Measurements from ENCODE around the gene SETBP1. TPM values are rescaled to one million over a fixed set of nuclear protein-coding genes. Genes with fewer than 3 reads are reported as not detected.

SETBP1 gene
- total RNA-seq, 1 experiment from 2014 or later, result 4.0 TPM

DNA sequence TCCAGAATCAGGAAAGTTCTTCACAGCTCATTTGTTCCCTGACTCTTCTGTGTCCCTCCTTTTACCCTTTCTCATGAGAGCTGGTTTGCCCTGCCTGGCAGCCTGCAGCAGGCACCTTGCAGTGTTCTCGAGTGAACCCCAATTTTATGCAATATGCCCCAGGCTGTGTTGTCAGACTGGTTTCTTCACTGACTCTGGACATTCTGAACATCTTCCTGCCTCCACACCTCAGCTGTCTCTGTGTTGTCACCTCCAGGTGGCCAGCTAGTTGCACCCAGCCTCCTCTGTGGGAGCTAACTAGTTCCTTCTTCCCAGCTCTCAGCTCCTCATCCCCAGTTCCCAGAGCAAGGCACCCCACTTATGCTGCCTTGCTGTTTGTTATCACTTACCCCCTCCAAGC lies 5.5 kb downstream of the SETBP1 start:
- Histone ChIP-seq H3K36me3 (ENCODE audit: control insufficient read depth, insufficient read depth, low read length) (no peaks in the 10 kb centered on the region), H3K4me3 (ENCODE audit: low read depth, low read length) (no peak overlapping the region), H3K9me3 (no peaks in the 10 kb centered on the region), H3K27me3 (replicated peaks; ENCODE audit: control insufficient read depth, insufficient read depth, low read length) (no peaks in the 10 kb centered on the region), H3K4me1 (no peaks in the 10 kb centered on the region; the same call in 1 of the 2 replicates)
- H3K36me3 Mint-ChIP-seq (ENCODE audit: insufficient read depth, unreplicated experiment), result no peaks in the 10 kb centered on the region
- ChIA-PET POLR2A (no interaction called here), CTCF (interaction anchor here (0.6 kb wide), 1 partner anchor 33 kb away, joined by 3 read pairs; no protein-coding TSS in a partner anchor)
- no peaks in the 10 kb centered on the region for H3K9me3 Mint-ChIP-seq (ENCODE audit: unreplicated experiment)
- H3K4me1 Mint-ChIP-seq (ENCODE audit: low read depth, unreplicated experiment), result no peaks in the 10 kb centered on the region
- DNase-seq, result no peak
- no peak overlapping the region for H3K27ac Mint-ChIP-seq (ENCODE audit: unreplicated experiment)
- no TSS peak for BruUV-seq (replicated peaks)
- intact Hi-C loops (cut with micrococcal nuclease; ENCODE audit: unreplicated experiment), result no loop called here
- TF ChIP-seq, protein P1, sequence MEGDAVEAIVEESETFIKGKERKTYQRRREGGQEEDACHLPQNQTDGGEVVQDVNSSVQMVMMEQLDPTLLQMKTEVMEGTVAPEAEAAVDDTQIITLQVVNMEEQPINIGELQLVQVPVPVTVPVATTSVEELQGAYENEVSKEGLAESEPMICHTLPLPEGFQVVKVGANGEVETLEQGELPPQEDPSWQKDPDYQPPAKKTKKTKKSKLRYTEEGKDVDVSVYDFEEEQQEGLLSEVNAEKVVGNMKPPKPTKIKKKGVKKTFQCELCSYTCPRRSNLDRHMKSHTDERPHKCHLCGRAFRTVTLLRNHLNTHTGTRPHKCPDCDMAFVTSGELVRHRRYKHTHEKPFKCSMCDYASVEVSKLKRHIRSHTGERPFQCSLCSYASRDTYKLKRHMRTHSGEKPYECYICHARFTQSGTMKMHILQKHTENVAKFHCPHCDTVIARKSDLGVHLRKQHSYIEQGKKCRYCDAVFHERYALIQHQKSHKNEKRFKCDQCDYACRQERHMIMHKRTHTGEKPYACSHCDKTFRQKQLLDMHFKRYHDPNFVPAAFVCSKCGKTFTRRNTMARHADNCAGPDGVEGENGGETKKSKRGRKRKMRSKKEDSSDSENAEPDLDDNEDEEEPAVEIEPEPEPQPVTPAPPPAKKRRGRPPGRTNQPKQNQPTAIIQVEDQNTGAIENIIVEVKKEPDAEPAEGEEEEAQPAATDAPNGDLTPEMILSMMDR (IDR thresholded peaks at IDR 0.05; ENCODE audit: insufficient read depth in 1 of 2, low read depth in 1 of 2, low read length in 1 of 2, severe bottlenecking in 1 of 2, unreplicated experiment in 1 of 2), result no peak
- H3K27me3 Mint-ChIP-seq (ENCODE audit: insufficient read depth, unreplicated experiment), result no peaks in the 10 kb centered on the region
- no peak overlapping the region for H3K4me3 Mint-ChIP-seq (ENCODE audit: unreplicated experiment)

DNA sequence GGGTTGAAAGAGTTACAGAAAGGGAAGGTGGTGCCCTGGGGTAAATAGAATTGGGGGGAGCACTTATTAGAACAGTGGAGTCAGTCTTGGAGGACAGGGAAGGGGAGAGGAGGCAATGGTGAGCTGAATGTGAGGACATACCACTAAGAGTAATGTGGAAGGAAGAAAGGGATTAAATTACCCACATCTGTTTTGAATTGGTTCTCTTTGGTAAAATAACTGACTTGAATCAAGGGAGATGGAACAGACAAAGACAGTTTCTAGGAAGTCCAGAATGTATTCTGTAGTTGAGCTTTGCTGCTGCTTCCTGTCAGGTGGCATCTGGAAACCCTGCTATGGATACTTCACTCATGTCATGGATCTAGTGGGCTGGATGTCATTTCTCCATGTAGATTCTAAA lies 6.7 kb downstream of the SETBP1 start:
- no peak overlapping the region for H3K4me3 ChIP-seq (ENCODE audit: low read depth, low read length)
- TF ChIP-seq, protein P1 (IDR thresholded peaks at IDR 0.05; ENCODE audit: insufficient read depth in 1 of 2, low read depth in 1 of 2, low read length in 1 of 2, severe bottlenecking in 1 of 2, unreplicated experiment in 1 of 2), result no peak
- Mint-ChIP-seq H3K36me3 (ENCODE audit: insufficient read depth, unreplicated experiment) (no peaks in the 10 kb centered on the region), H3K27me3 (ENCODE audit: insufficient read depth, unreplicated experiment) (no peaks in the 10 kb centered on the region), H3K4me3 (ENCODE audit: unreplicated experiment) (no peak overlapping the region), H3K4me1 (ENCODE audit: low read depth, unreplicated experiment) (no peaks in the 10 kb centered on the region), H3K9me3 (ENCODE audit: unreplicated experiment) (no peaks in the 10 kb centered on the region), H3K27ac (ENCODE audit: unreplicated experiment) (no peak overlapping the region)
- no peaks in the 10 kb centered on the region for H3K9me3 ChIP-seq
- H3K36me3 ChIP-seq (ENCODE audit: control insufficient read depth, insufficient read depth, low read length), result no peaks in the 10 kb centered on the region
- POLR2A ChIA-PET, result no interaction called here
- DNase-seq, result no peak
- H3K4me1 ChIP-seq, result no peaks in the 10 kb centered on the region; the same call in 1 of the 2 replicates
- BruUV-seq (replicated peaks), result no TSS peak
- CTCF ChIA-PET, result no interaction called here
- intact Hi-C loops (cut with micrococcal nuclease; ENCODE audit: unreplicated experiment), result no loop called here
- no peaks in the 10 kb centered on the region for H3K27me3 ChIP-seq (replicated peaks; ENCODE audit: control insufficient read depth, insufficient read depth, low read length)

DNA sequence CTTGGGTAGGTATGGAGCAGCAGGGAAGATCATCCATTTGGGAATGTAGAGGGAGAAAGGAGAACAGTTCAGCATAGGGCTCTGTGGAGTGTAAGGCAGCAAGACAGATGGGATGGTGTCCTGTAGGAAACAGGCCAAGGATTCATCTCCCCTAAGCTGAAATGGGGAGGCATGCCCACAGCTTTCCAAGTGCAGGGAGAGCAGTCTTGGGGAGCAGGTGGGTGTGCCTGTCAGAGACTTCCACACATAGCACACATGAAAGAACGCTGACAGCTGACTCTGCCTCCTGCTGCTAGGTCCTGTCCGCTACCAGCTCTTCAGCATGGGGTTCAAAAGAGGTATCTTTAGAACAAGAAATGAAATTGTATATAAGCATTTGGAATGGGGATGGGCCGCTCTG lies 9.0 kb downstream of the SETBP1 start:
- Mint-ChIP-seq H3K4me1 (ENCODE audit: low read depth, unreplicated experiment) (peaks cover under 1% of the 10 kb centered on the region), H3K9me3 (ENCODE audit: unreplicated experiment) (no peaks in the 10 kb centered on the region), H3K4me3 (ENCODE audit: unreplicated experiment) (no peak overlapping the region), H3K36me3 (ENCODE audit: insufficient read depth, unreplicated experiment) (no peaks in the 10 kb centered on the region), H3K27ac (ENCODE audit: unreplicated experiment) (no peak overlapping the region), H3K27me3 (ENCODE audit: insufficient read depth, unreplicated experiment) (no peaks in the 10 kb centered on the region)
- TF ChIP-seq, protein P1 (IDR thresholded peaks at IDR 0.05; ENCODE audit: insufficient read depth in 1 of 2, low read depth in 1 of 2, low read length in 1 of 2, severe bottlenecking in 1 of 2, unreplicated experiment in 1 of 2), result no peak
- no peaks in the 10 kb centered on the region; the same call in 1 of the 2 replicates for H3K4me1 ChIP-seq
- BruUV-seq (replicated peaks), result no TSS peak
- intact Hi-C loops (cut with micrococcal nuclease; ENCODE audit: unreplicated experiment), result no loop called here
- H3K4me3 ChIP-seq (ENCODE audit: low read depth, low read length), result no peak overlapping the region
- H3K36me3 ChIP-seq (ENCODE audit: control insufficient read depth, insufficient read depth, low read length), result no peaks in the 10 kb centered on the region
- CTCF ChIA-PET, result interaction anchor here (0.6 kb wide), 1 partner anchor 669 kb away, joined by 3 read pairs; no protein-coding TSS in a partner anchor
- POLR2A ChIA-PET, result no interaction called here
- no peaks in the 10 kb centered on the region for H3K27me3 ChIP-seq (replicated peaks; ENCODE audit: control insufficient read depth, insufficient read depth, low read length)
- DNase-seq, result no peak
- no peaks in the 10 kb centered on the region for H3K9me3 ChIP-seq
